GM12878 (cell line): Measurements from ENCODE around the gene CCDC150. TPM values are rescaled to one million over a fixed set of nuclear protein-coding genes. Genes with fewer than 3 reads are reported as not detected.

Experiments used
- ATAC-seq: fragments of 200-7000 bp; cut with Tn5 transposase; 3 replicates; pipeline ENCODE4 v1.9.1; 2020; ENCODE audit warnings: mild to moderate bottlenecking, moderate library complexity
- BruUV-seq: library from RNA; stranded (reverse); fragments of 400-500 nt; replicated peaks from 2 replicates; lab custom pipeline; 2021; lab: Mats Ljungman, UMichigan
- CTCF ChIA-PET: fragments of 300-600 bp; sonication (Branson Sonifier 250); formaldehyde crosslinking; extraction: SDS; loops from one replicate; lab custom pipeline; 2021; ENCODE audit warnings: inconsistent platforms; lab: Yijun Ruan, JAX
- POLR2A ChIA-PET: fragments of 350-600 bp; formaldehyde crosslinking; extraction: SDS; loops from one replicate; lab custom pipeline; 2021; ENCODE audit warnings: inconsistent platforms; lab: Charles Lee
- RAD21 ChIA-PET: fragments of 300-600 bp; sonication (Branson Sonifier 250); formaldehyde crosslinking; loops from one replicate; lab custom pipeline; 2023; ENCODE audit warnings: antibody characterized with exemption; ENCODE audit not compliant: unreplicated experiment; lab: Charles Lee
- SMC1A ChIA-PET: fragments of 300-600 bp; sonication (Branson Sonifier 250); formaldehyde crosslinking; loops from one replicate; lab custom pipeline; 2023; ENCODE audit not compliant: unreplicated experiment, uncharacterized antibody; lab: Charles Lee
- DNase-seq: peaks from one replicate; pipeline ENCODE4 v3.0.0-alpha.2; 2011; ENCODE audit warnings: low read depth, low spot score
- FAIRE-seq: peaks from 3 replicates; lab custom pipeline; 2011; peaks lifted over from hg19 to GRCh38; lab: Jason Lieb, UNC
- H2AFZ ChIP-seq: 2 replicates; pipeline ENCODE4 v1.6.0; 2011; ENCODE audit warnings: low read depth, low read length, control low read depth; ENCODE audit not compliant: control insufficient read depth
- H3K27ac ChIP-seq: 2 replicates; pipeline ENCODE4 v1.5.1; 2011; ENCODE audit warnings: control low read depth; ENCODE audit not compliant: control insufficient read depth, insufficient read depth
- H3K27me3 ChIP-seq, 2 experiments: replicated peaks in 1 of 2; 2 replicates each; pipeline versions ENCODE4 v1.6.0 to v1.6.1; 2011; ENCODE audit warnings: low read length in 1 of 2; ENCODE audit not compliant: control insufficient read depth in 2 of 2, insufficient read depth in 2 of 2
- H3K36me3 ChIP-seq, 2 experiments: 2 replicates each; pipeline ENCODE4 v1.5.1; 2011; ENCODE audit warnings: low read length in 1 of 2; ENCODE audit not compliant: control insufficient read depth in 2 of 2, insufficient read depth in 2 of 2
- H3K4me1 ChIP-seq: 2 replicates; pipeline ENCODE4 v1.6.1; 2011; ENCODE audit warnings: mild to moderate bottlenecking, low read length, moderate library complexity, mixed read lengths; ENCODE audit not compliant: control insufficient read depth, insufficient read depth
- H3K4me2 ChIP-seq: 2 replicates; pipeline ENCODE4 v1.6.0; 2011; ENCODE audit warnings: control low read depth; ENCODE audit not compliant: control insufficient read depth, insufficient read depth
- H3K4me3 ChIP-seq: fragments of 200-600 bp; sonication (generic); 2 replicates; pipeline ENCODE4 v1.5.1; 2016
- H3K79me2 ChIP-seq: 2 replicates; pipeline ENCODE4 v1.6.0; 2011; ENCODE audit warnings: low read length; ENCODE audit not compliant: control insufficient read depth, insufficient read depth
- H3K9ac ChIP-seq: 2 replicates; pipeline ENCODE4 v1.8.0; 2011; ENCODE audit warnings: low read length, control low read depth, mixed read lengths; ENCODE audit not compliant: control insufficient read depth, insufficient read depth
- H3K9me3 ChIP-seq: replicated peaks from 3 replicates; pipeline ENCODE4 v1.5.1; 2011; ENCODE audit warnings: mild to moderate bottlenecking, low read length; ENCODE audit not compliant: control insufficient read depth, insufficient read depth
- H4K20me1 ChIP-seq: 2 replicates; pipeline ENCODE4 v1.6.0; 2011; ENCODE audit not compliant: control insufficient read depth, insufficient read depth
- CHD1 ChIP-seq: IDR thresholded peaks from 2 replicates; pipeline ENCODE4 v1.6.1; 2012; ENCODE audit warnings: low read depth, low read length, improper control_type of control experiment
- CTCF ChIP-seq, 3 experiments: IDR thresholded peaks in 2 of 3; conservative IDR thresholded peaks in 1 of 3; 2 replicates each; pipeline ENCODE4 v1.5.1; 2011; ENCODE audit warnings: low read depth in 3 of 3, low read length in 3 of 3, mild to moderate bottlenecking in 3 of 3, control low read depth in 2 of 3, moderate library complexity in 2 of 3, inconsistent platforms in 1 of 3, mixed read lengths in 1 of 3; ENCODE audit not compliant: control insufficient read depth in 2 of 3, insufficient read depth in 1 of 3; ENCODE audit errors: extremely low read depth in 1 of 3
- ETV6 ChIP-seq, 2 experiments: fragments of 450-650 bp in 1 of 2; IDR thresholded peaks in 1 of 2; conservative IDR thresholded peaks in 1 of 2; 2 replicates each; pipeline ENCODE4 v1.6.1; 2014; ENCODE audit warnings: antibody characterized with exemption in 1 of 2, borderline replicate concordance in 1 of 2, low read depth in 1 of 2, mild to moderate bottlenecking in 1 of 2, moderate library complexity in 1 of 2
- FOXK2 ChIP-seq: fragments of 450-650 bp; IDR thresholded peaks from 2 replicates; pipeline ENCODE4 v1.6.1; 2017; ENCODE audit warnings: mild to moderate bottlenecking, moderate library complexity
- GABPA ChIP-seq: IDR thresholded peaks from 2 replicates; pipeline ENCODE4 v1.6.1; 2014; ENCODE audit warnings: antibody characterized with exemption, low read depth, mild to moderate bottlenecking, inconsistent platforms
- HDAC6 ChIP-seq: fragments of 200-600 bp; sonication (generic); IDR thresholded peaks from one replicate; pipeline ENCODE4 v1.8.0; 2017; ENCODE audit warnings: antibody characterized with exemption; ENCODE audit not compliant: unreplicated experiment
- IKZF2 ChIP-seq, 2 experiments: fragments of 450-650 bp; IDR thresholded peaks; 2 replicates each; pipeline ENCODE4 v1.6.1; 2017; ENCODE audit warnings: mild to moderate bottlenecking in 2 of 2, moderate library complexity in 2 of 2
- MTA2 ChIP-seq: fragments of 450-650 bp; IDR thresholded peaks from 2 replicates; pipeline ENCODE4 v1.6.1; 2016; ENCODE audit warnings: low read depth, mild to moderate bottlenecking, moderate library complexity
- MYB ChIP-seq: fragments of 150-350 bp; IDR thresholded peaks from 2 replicates; pipeline ENCODE4 v1.6.1; 2014; ENCODE audit warnings: mild to moderate bottlenecking, low read depth, low read length, borderline replicate concordance
- NFYB ChIP-seq: IDR thresholded peaks from 2 replicates; pipeline ENCODE4 v1.6.1; 2011; ENCODE audit warnings: low read depth, mild to moderate bottlenecking, low read length, improper control_type of control experiment, moderate library complexity; ENCODE audit not compliant: insufficient read depth
- RELA ChIP-seq: fragments of 450-650 bp; IDR thresholded peaks from 2 replicates; pipeline ENCODE4 v1.8.0; 2014; ENCODE audit warnings: borderline replicate concordance; ENCODE audit not compliant: partially characterized antibody
- RELB ChIP-seq: fragments of 450-650 bp; IDR thresholded peaks from 2 replicates; pipeline ENCODE4 v1.6.1; 2017; ENCODE audit warnings: low read depth, mild to moderate bottlenecking, moderate library complexity
- RUNX3 ChIP-seq: IDR thresholded peaks from 2 replicates; pipeline ENCODE4 v1.6.1; 2012; ENCODE audit warnings: low read length, inconsistent platforms
- SRF ChIP-seq, 2 experiments: IDR thresholded peaks; 2 replicates each; pipeline ENCODE4 v1.6.1; 2011; ENCODE audit warnings: low read depth in 2 of 2, low read length in 2 of 2, mild to moderate bottlenecking in 1 of 2, moderate library complexity in 1 of 2
- SUZ12 ChIP-seq: fragments of 200-600 bp; sonication (generic); IDR thresholded peaks from one replicate; pipeline ENCODE4 v1.6.1; 2018; ENCODE audit warnings: antibody characterized with exemption, mild to moderate bottlenecking; ENCODE audit not compliant: unreplicated experiment
- TAF1 ChIP-seq: IDR thresholded peaks from 2 replicates; pipeline ENCODE4 v1.6.1; 2011; ENCODE audit warnings: mild to moderate bottlenecking, low read depth, low read length, borderline replicate concordance
- TBL1XR1 ChIP-seq: IDR thresholded peaks from 2 replicates; pipeline ENCODE4 v1.6.1; 2012; ENCODE audit warnings: low read depth, low read length, improper control_type of control experiment
- ZNF384 ChIP-seq: IDR thresholded peaks from 2 replicates; pipeline ENCODE4 v1.6.1; 2012; ENCODE audit warnings: low read depth, mild to moderate bottlenecking, low read length, improper control_type of control experiment, borderline replicate concordance
- ZNF622 ChIP-seq: fragments of 450-650 bp; IDR thresholded peaks from 2 replicates; pipeline ENCODE4 v1.6.1; 2017; ENCODE audit warnings: mild to moderate bottlenecking, inconsistent platforms
- in situ Hi-C: fragments of 300-500 bp; cut with MboI; formaldehyde crosslinking; loops from 9 replicates; pipeline ENCODE4 v1.14.3; 2018; ENCODE audit warnings: mixed read lengths
- intact Hi-C: fragments of 100-400 bp; cut with micrococcal nuclease; formaldehyde crosslinking; loops from one replicate; pipeline ENCODE4 v1.14.2; 2022; ENCODE audit not compliant: unreplicated experiment
- polyA plus RNA-seq, 11 experiments: library from polyadenylated mRNA; depleted of rRNA in 4 of 11; unstranded in 6 of 11; stranded (reverse) in 5 of 11; fragments of >200 nt; fragmentation: Nextera tagmentation in 4 of 11; fragmentation: Illumina TruSeq in 1 of 11; extraction: Ambion mirVana in 4 of 11; extraction: Trizol in 1 of 11; gene quantifications; 1 replicate in 1 of 11; 2 replicates in 10 of 11; pipeline versions ENCODE4 v1.2.1 to v1.2.3, GENCODE V29; 2011 to 2016; ENCODE audit warnings: inconsistent platforms in 2 of 11, missing spikeins in 2 of 11, low read depth in 1 of 11
- total RNA-seq, 4 experiments: library from RNA; depleted of rRNA in 3 of 4; stranded (reverse); fragments of >200 nt in 3 of 4; fragmentation: Illumina TruSeq in 1 of 4; extraction: Trizol in 1 of 4; gene quantifications; 2 replicates each; pipeline versions ENCODE4 v1.2.1 to v1.2.3, GENCODE V29; 2013 to 2021

CCDC150 gene
- total and polyA plus RNA-seq, 10 of the 15 experiments (the other 5 are each of a cell fraction or from before 2014, with no cell fraction given): 11.6 to 27.7 (median 19.6) TPM

DNA sequence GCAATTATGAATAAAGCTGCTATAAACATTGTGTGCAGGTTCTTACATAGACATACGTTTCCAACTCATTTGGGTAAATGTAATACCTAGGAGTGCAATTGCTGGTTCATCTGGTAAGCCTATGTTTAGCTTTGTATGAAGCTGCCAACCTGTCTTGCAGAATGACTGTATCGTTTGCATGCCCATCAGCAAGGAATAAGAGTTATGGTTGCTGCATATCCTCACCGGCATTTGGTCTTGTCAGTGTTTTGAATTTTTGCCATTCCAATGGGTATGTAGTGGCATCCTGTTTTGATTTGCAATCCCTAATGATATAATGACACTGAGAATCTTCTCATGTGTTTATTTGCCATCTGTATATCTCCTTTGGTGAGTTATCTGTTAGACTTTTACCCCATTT lies 20.7 kb downstream of the CCDC150 start (continued):
- TF ChIP-seq RELA (no peak), TAF1 (no peak), CTCF (IDR thresholded peaks at IDR 0.05 in 2 of 3, conservative IDR thresholded peaks at IDR 0.05 in 1 of 3; ENCODE audit: control insufficient read depth in 2 of 3, extremely low read depth in 1 of 3, insufficient read depth in 1 of 3, low read depth in 3 of 3, low read length in 3 of 3) (no peak), ETV6 (conservative IDR thresholded peaks at IDR 0.05 in 1 of 2, IDR thresholded peaks at IDR 0.05 in 1 of 2; ENCODE audit: borderline replicate concordance in 1 of 2, low read depth in 1 of 2) (no peak), FOXK2 (no peak), SRF (IDR thresholded peaks at IDR 0.05; ENCODE audit: low read depth in 2 of 2, low read length in 2 of 2) (no peak), NFYB (no peak), CHD1 (no peak), SUZ12 (no peak), HDAC6 (no peak), GABPA (no peak), MYB (no peak)
- TF ChIP-seq, all 136 proteins: peak for 0

GRCh38 chr2:196670342-196670741 lies 30.8 kb downstream of the CCDC150 start:
- Histone ChIP-seq H3K36me3 (no peaks in the 10 kb centered on the region), H3K4me2 (no peak overlapping the region), H3K4me1 (no peaks in the 10 kb centered on the region), H3K27me3 (no peaks in the 10 kb centered on the region), H3K9ac (no peak overlapping the region), H3K79me2 (no peaks in the 10 kb centered on the region), H3K27ac (no peak overlapping the region), H2AFZ (no peak overlapping the region), H3K9me3 (no peaks in the 10 kb centered on the region), H3K4me3 (no peak overlapping the region), H4K20me1 (no peaks in the 10 kb centered on the region)
- ATAC-seq: peak; percentile 36
- TF ChIP-seq SRF (IDR thresholded peaks at IDR 0.05; ENCODE audit: low read depth in 2 of 2, low read length in 2 of 2) (no peak), IKZF2 (IDR thresholded peaks at IDR 0.05) (peak in 1 of 2 experiments; percentile 30; a peak in 1 of 4 replicates), RUNX3 (peak; percentile 22; the same call in 1 of the 2 replicates), SUZ12 (no peak), TBL1XR1 (no peak), ZNF622 (no peak), MTA2 (0 out of 2 replicates have a peak, but pooled peaks have one; percentile 21), ZNF384 (peak; percentile 77; the same call in 1 of the 2 replicates), RELB (peak; percentile 56; the same call in 1 of the 2 replicates)
- ChIA-PET CTCF (no interaction called here), POLR2A (no interaction called here), SMC1A (no interaction called here), RAD21 (no interaction called here)
- no TSS peak for BruUV-seq
- DNase-seq: no peak
- FAIRE-seq: no peak
- in situ Hi-C loops (no loop called here), intact Hi-C loops (no loop called here)
